Urinary bladder (tissue), 4 donors: Measurements from ENCODE around the gene CDKN1C. TPM values are rescaled to one million over a fixed set of nuclear protein-coding genes. Genes with fewer than 3 reads are reported as not detected.

Experiments
- DNase-seq: peaks from one replicate; pipeline ENCODE4 v3.0.0-alpha.2; 2015; ENCODE audit errors: extremely low spot score
- H3K27ac ChIP-seq: one replicate; pipeline ENCODE4 v1.5.1; 2013; ENCODE audit warnings: low read depth, mild to moderate bottlenecking, moderate library complexity
- H3K36me3 ChIP-seq: one replicate; pipeline ENCODE4 v1.6.1; 2013; ENCODE audit warnings: mild to moderate bottlenecking, moderate library complexity; ENCODE audit not compliant: insufficient read depth
- H3K4me1 ChIP-seq: one replicate; pipeline ENCODE4 v1.6.1; 2013; ENCODE audit warnings: mild to moderate bottlenecking, moderate library complexity; ENCODE audit not compliant: insufficient read depth
- H3K4me3 ChIP-seq: one replicate; pipeline ENCODE4 v1.5.1; 2013; ENCODE audit warnings: low read depth, low read length
- WGBS: extraction: QIAGEN DNeasy Blood & Tissue Kit; methylation state at CpG from one replicate; pipeline ENCODE4 v1.1.7; 2013; 5-methylcytosine and 5-hydroxymethylcytosine counted together
- polyA plus RNA-seq: library from polyadenylated mRNA; stranded (reverse); fragments of 200-250 nt; gene quantifications from one replicate; pipeline ENCODE4 v1.2.3, GENCODE V29; 2013
- total RNA-seq: library from RNA; depleted of rRNA; stranded (reverse); fragments of >200 nt; gene quantifications from one replicate; pipeline ENCODE4 v1.2.3, GENCODE V29; 2014
- donor health status: healthy with polysubstance abuse.
- donor health status: healthy.

CDKN1C gene
- total and polyA plus RNA-seq, 2 donors: 78.6 to 118 TPM

DNA sequence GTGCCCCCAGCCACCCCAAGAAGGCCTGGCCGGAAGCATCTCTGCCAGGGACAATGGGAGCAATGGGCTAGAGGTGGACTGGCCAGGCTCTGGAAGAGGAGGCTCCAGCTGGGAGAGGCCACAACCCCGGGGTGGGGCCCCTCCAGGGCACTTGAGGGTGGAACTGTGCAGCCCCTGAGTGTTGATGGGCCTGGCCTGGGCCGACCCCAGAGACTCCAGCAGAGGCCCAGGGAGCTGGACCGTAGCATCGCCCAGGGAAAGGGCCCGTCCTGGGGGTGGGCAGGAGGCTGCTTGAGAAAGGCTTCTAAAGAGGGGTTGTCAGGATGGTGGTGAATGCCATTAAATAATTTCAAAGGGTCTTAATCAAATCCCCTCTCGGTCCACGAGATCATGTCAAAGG is 30.4 kb downstream of the CDKN1C start:
- Histone ChIP-seq H3K4me1 (no peaks in the 10 kb centered on the region), H3K36me3 (no peaks in the 10 kb centered on the region), H3K27ac (no peak overlapping the region), H3K4me3 (no peak overlapping the region)
- WGBS: 91% methylated on average over 8 of the region's 8 CpGs
- no peak for DNase-seq

GRCh38 chr11:2853997-2854560 is 31.5 kb downstream of the CDKN1C start:
- H3K27ac ChIP-seq: no peak overlapping the region
- H3K4me1 ChIP-seq: no peaks in the 10 kb centered on the region
- H3K36me3 ChIP-seq: no peaks in the 10 kb centered on the region
- 83% methylated on average over 7 of the region's 7 CpGs for WGBS
- DNase-seq: no peak
- H3K4me3 ChIP-seq: no peak overlapping the region

DNA sequence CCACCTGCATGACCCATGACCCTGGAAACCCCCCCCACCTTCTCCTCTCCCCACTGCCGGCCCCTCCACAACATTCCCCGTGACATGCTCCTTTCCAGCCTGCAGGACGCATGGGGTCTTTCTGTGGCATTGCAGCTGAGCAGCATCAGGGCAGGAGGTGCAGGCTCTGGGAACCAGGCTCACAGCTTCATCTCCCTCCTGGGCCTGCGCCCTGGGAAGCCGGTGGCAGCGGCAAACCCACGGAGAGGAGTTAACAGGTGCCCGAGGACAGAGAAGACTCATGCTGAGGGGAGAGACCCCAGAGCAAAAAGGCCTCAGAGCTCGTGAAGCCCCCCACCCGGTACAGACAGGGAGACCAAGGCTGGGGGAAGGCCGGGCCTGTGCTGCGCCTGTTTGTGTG is 32.2 kb downstream of the CDKN1C start:
- DNase-seq: no peak
- Histone ChIP-seq H3K27ac (no peak overlapping the region), H3K36me3 (no peaks in the 10 kb centered on the region), H3K4me3 (no peak overlapping the region), H3K4me1 (no peaks in the 10 kb centered on the region)
- WGBS: 98% methylated on average over 12 of the region's 12 CpGs

- DNase-seq: no peak
- WGBS: 81% methylated on average over 53 of the region's 53 CpGs
- Histone ChIP-seq H3K4me1 (no peaks in the 10 kb centered on the region), H3K27ac (no peak overlapping the region), H3K4me3 (no peak overlapping the region), H3K36me3 (no peaks in the 10 kb centered on the region)
Measured at GRCh38 chr11:2849994-2850770, 35.4 kb downstream of the CDKN1C start.

DNA sequence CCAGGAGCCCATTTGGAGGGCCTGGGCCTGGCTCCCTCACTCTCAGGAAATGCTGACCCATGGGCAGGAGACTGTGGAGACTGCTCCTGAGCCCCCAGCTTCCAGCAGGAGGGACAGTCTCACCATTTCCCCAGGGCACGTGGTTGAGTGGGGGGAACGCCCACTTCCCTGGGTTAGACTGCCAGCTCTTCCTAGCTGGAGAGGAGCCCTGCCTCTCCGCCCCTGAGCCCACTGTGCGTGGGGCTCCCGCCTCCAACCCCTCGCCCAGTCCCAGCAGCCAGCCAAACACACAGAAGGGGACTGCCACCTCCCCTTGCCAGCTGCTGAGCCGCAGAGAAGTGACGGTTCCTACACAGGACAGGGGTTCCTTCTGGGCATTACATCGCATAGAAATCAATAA is 37.1 kb downstream of the CDKN1C start:
- Histone ChIP-seq H3K4me3 (no peak overlapping the region), H3K4me1 (no peaks in the 10 kb centered on the region), H3K36me3 (no peaks in the 10 kb centered on the region), H3K27ac (no peak overlapping the region)
- 95% methylated on average over 9 of the region's 9 CpGs for WGBS
- no peak for DNase-seq

DNA sequence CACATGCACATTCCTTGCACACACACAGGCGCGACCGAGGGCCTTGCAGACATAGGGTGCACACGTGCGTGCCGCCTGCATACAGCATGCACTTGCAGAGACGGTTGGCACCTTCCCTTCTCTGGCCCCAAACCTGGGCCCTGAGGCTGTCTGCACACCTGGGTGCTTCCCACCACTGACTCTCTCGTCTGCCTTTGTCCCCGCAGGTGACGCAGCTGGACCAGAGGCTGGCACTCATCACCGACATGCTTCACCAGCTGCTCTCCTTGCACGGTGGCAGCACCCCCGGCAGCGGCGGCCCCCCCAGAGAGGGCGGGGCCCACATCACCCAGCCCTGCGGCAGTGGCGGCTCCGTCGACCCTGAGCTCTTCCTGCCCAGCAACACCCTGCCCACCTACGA is 38.0 kb downstream of the CDKN1C start:
- no peak overlapping the region for H3K4me3 ChIP-seq
- no peak for DNase-seq
- no peaks in the 10 kb centered on the region for H3K4me1 ChIP-seq
- WGBS: 87% methylated on average over 21 of the region's 21 CpGs
- no peak overlapping the region for H3K27ac ChIP-seq
- H3K36me3 ChIP-seq: no peaks in the 10 kb centered on the region

DNA sequence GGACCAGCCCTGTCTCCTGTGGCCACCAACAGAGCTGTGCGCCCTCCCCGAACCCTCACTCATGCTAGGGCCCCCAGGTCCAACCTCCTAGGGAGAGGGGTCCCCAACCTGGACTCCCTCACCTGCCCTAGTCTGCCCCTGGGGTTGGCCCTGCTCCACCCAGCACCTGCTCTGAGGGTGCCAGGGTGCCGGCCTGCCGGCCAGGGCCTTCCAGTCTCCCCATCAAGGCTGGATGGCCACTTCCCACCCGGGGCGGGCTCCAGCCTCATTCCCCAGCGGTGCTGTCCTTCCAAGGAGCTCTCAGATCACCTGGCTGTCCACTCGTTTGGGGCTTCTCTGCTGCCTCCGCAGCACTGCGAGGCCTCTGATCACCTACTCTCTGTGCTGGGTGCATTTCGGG is 39.1 kb downstream of the CDKN1C start:
- Histone ChIP-seq H3K27ac (no peak overlapping the region), H3K4me1 (no peaks in the 10 kb centered on the region), H3K36me3 (no peaks in the 10 kb centered on the region), H3K4me3 (no peak overlapping the region)
- 91% methylated on average over 11 of the region's 11 CpGs for WGBS
- DNase-seq: no peak

DNA sequence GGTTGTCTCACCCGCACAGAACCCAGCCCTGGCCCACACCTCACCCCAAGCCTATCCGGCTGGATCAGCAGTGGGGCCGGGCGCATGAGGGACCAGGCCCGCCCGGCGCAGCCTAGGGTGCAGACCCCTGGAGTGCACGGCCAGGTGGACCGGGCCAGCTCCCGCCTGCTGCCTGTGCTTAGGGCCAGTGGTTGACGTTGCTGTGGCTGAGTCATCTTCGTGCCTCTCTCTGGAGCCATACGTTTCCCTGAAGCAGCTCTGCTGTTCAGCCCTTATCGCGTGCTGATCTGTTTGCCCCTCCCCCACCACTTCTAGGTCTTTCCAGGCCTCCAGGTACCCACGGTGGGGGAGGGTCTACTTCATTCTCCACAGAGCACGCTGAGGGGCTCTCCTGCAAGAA is 39.5 kb downstream of the CDKN1C start:
- Histone ChIP-seq H3K27ac (no peak overlapping the region), H3K36me3 (no peaks in the 10 kb centered on the region), H3K4me1 (no peaks in the 10 kb centered on the region), H3K4me3 (no peak overlapping the region)
- WGBS: 69% methylated on average over 17 of the region's 17 CpGs
- no peak for DNase-seq

DNA sequence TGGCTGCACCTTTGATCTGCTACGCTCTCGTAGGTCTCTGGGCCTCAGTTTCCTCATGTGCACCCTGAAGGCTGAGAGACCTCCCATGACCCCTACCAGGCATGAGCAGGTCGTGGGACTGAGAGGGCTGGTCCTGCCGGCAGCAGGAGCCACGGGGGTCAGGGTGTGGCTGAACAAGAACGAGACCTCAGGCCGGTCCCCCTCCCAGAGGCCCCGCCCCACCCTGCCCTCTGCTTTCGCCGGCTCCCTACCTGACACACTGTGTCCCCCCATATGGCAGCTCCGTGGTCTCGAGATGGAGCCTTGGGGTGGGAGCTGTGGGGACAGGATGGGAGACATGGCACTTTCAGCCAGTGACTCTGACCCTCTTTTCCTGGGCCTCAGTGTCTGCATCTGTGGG is 40.6 kb downstream of the CDKN1C start:
- H3K36me3 ChIP-seq: no peaks in the 10 kb centered on the region
- DNase-seq: no peak
- no peak overlapping the region for H3K4me3 ChIP-seq
- H3K4me1 ChIP-seq: no peaks in the 10 kb centered on the region
- WGBS: 93% methylated on average over 12 of the region's 12 CpGs
- H3K27ac ChIP-seq: no peak overlapping the region

DNA sequence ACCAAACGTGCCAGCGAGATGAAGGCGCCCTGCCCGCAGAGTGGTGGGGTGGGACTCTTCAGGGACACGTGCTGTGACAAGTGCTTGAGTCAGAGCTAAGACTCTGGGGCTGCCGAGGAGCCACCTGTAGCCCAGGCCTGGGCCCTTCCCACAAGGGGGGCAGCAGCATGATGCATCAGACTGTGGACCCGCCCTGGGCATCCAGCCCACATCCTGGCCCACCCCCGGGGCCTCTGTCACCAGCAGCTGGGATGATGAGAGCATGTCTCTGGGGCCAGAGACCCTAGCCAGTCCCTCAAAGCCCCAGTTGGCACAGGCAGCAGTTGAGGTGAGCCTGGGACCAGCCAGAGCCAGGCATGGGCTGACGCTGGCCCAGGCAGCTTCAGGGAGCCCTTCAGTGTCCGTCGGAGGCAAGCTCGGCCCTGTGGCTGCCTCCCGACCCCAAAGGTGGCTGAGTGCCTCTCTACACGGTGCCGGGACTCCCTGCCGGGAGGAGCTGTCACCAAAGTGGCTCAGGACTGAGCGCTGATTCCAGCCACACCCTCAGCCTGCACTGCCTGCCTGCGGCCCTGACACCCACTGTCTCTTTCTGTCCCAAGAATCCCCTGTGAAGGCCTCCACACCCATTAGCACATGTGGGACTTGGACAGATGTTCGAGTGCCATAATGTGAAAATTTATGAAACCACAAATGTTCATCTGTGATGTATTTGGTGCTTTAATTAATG is 41.3 kb downstream of the CDKN1C start:
- no peak for DNase-seq

DNA sequence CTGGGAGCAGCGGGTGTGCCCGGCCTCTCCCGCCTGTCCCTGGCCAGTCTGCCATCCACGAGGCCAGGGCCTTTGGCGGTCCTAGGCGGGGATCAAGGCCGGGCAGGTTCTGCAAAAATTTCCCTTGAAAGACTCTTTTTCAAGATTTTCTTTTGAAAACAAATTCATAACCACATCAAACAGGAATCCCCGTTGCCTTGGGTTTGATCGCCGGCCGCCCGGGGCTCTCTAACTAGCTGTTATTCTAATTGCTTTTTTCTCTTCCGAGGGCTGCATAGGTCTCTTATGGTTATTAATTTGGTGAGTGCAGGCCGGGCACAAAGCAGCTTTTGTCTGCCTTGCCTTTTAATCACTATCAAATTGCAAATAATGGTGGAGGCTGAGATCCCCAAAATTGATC is 42.0 kb downstream of the CDKN1C start:
- Histone ChIP-seq H3K36me3 (no peaks in the 10 kb centered on the region), H3K4me1 (no peaks in the 10 kb centered on the region), H3K27ac (no peak overlapping the region), H3K4me3 (no peak overlapping the region)
- 93% methylated on average over 14 of the region's 14 CpGs for WGBS
- no peak for DNase-seq

More for the DNA sequence above, 41.3 kb downstream of the CDKN1C start:
- 86% methylated on average over 19 of the region's 19 CpGs for WGBS
- Histone ChIP-seq H3K27ac (no peak overlapping the region), H3K4me1 (no peaks in the 10 kb centered on the region), H3K36me3 (no peaks in the 10 kb centered on the region), H3K4me3 (no peak overlapping the region)

DNA sequence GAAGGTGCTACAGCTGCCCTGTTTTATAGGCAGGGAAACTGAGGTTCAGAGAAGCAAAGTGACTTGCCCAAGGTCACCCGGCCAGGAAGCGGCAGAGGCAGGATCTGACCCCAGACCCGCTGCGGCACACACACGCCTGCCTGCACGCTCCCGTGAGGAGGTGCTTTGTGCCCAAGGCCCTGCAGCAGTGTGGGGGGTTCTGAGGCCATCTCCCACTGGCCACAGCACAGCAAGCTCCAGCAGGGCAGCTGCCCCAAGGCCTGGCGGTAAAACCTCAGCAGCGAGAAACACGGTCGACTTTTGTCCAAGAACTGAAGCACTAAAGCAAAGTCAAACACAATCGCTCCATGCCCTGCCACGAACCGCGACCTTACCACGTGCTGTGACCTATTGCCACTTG is 42.7 kb downstream of the CDKN1C start:
- Histone ChIP-seq H3K36me3 (no peaks in the 10 kb centered on the region), H3K4me1 (no peaks in the 10 kb centered on the region), H3K4me3 (no peak overlapping the region), H3K27ac (no peak overlapping the region)
- 93% methylated on average over 16 of the region's 16 CpGs for WGBS
- no peak for DNase-seq

DNA sequence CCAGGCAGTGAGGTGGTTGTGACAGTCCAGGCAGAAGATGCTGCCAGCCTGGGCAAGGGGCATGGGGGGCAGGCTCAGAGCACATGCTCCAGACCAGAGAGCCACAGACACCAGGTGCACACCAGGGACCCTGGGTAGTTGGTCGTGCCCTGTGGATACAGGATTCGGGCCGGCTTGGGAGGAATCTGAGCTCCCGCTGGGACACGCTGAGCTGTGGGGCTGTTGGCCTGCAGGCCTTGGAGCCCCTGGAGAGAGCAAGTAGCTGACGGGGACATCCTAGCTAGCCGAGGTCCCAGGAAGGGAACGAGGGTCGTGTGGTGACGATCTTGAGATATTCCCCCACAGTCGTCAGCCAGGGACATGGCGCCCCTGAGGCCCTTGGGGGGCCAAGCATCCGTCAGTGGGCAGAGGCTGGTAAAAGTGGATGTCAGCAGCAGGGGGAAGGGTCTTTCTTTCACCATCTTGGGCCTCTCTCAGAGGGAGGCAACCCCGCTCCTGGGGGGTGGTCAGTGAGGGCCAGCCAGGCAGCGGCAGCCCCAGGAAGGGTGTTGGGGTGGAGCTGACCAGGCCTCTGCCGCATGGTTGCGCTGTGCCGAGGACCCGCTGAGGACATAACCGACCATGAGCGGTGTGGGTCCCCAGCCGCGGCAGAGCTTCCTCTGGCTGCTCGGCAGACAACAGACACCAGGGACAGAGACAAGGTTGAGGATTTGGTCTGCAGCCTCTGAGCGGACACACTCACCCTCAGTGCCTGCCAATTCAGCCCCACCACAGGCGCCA is 44.0 kb downstream of the CDKN1C start:
- Histone ChIP-seq H3K4me1 (peaks cover 2% of the 10 kb centered on the region), H3K4me3 (no peak overlapping the region), H3K27ac (no peak overlapping the region), H3K36me3 (no peaks in the 10 kb centered on the region)
- WGBS: 95% methylated on average over 26 of the region's 26 CpGs
- no peak for DNase-seq
